Activated CD4-positive, alpha-beta T cell treated with anti-CD3 and anti-CD28 coated beads, Interleukin-2, amount 10 ng/mL, durations not matched to agents 24 days and 14 days (primary cell): ENCODE measurements around the gene MBOAT1. TPM values are rescaled to one million over a fixed set of nuclear protein-coding genes. Genes with fewer than 3 reads are reported as not detected.

Experiments
- DNase-seq: peaks from one replicate; pipeline ENCODE4 v3.0.0; 2022
- H3K27ac Mint-ChIP-seq: one replicate; pipeline ENCODE4 v1.8.0; 2022; ENCODE audit warnings: mild to moderate bottlenecking, mixed read lengths
- H3K27me3 Mint-ChIP-seq: one replicate; pipeline ENCODE4 v1.8.0; 2022; ENCODE audit warnings: mixed read lengths
- H3K36me3 Mint-ChIP-seq: one replicate; pipeline ENCODE4 v1.8.0; 2022; ENCODE audit warnings: low read depth, mild to moderate bottlenecking, mixed read lengths
- H3K4me1 Mint-ChIP-seq: one replicate; pipeline ENCODE4 v1.8.0; 2021; ENCODE audit warnings: mixed read lengths
- H3K4me3 Mint-ChIP-seq: one replicate; pipeline ENCODE4 v1.8.0; 2022; ENCODE audit warnings: mild to moderate bottlenecking, moderate library complexity, mixed read lengths
- H3K9me3 Mint-ChIP-seq: one replicate; pipeline ENCODE4 v1.8.0; 2021; ENCODE audit warnings: mixed read lengths
- intact Hi-C: fragments of 100-400 bp; cut with micrococcal nuclease; formaldehyde crosslinking; loops from one replicate; pipeline ENCODE4 v1.15.1; 2023
- total RNA-seq: library from RNA; stranded (reverse); gene quantifications from 2 replicates; pipeline ENCODE4 v1.2.3, GENCODE V29; 2022

The MBOAT1 gene
- total RNA-seq, 1 donor from 2014 or later = 11.8 TPM

- H3K9me3 Mint-ChIP-seq = no peaks in the 10 kb centered on the region
- H3K4me3 Mint-ChIP-seq = no peak overlapping the region
- no peak for DNase-seq
- no peak overlapping the region for H3K27ac Mint-ChIP-seq
- H3K27me3 Mint-ChIP-seq = no peaks in the 10 kb centered on the region
- H3K36me3 Mint-ChIP-seq = peaks cover 15% of the 10 kb centered on the region
- intact Hi-C loops = no loop called here
- H3K4me1 Mint-ChIP-seq = no peaks in the 10 kb centered on the region
Measured at GRCh38 chr6:20116792-20117191, 95.5 kb downstream of the MBOAT1 start.

- no peaks in the 10 kb centered on the region for H3K4me1 Mint-ChIP-seq
- intact Hi-C loops = no loop called here
- no peaks in the 10 kb centered on the region for H3K27me3 Mint-ChIP-seq
- H3K9me3 Mint-ChIP-seq = no peaks in the 10 kb centered on the region
- no peak overlapping the region for H3K4me3 Mint-ChIP-seq
- H3K36me3 Mint-ChIP-seq = peaks cover 18% of the 10 kb centered on the region
- no peak overlapping the region for H3K27ac Mint-ChIP-seq
- no peak for DNase-seq
Measured at GRCh38 chr6:20115246-20115980, 96.9 kb downstream of the MBOAT1 start.

GRCh38 chr6:20113649-20114224 lies 98.5 kb downstream of the MBOAT1 start:
- Mint-ChIP-seq H3K4me3 (no peak overlapping the region), H3K9me3 (no peaks in the 10 kb centered on the region), H3K27me3 (no peaks in the 10 kb centered on the region), H3K27ac (no peak overlapping the region), H3K36me3 (peaks cover 20% of the 10 kb centered on the region), H3K4me1 (no peaks in the 10 kb centered on the region)
- intact Hi-C loops = no loop called here
- no peak for DNase-seq

GRCh38 chr6:20112841-20113240 lies 99.4 kb downstream of the MBOAT1 start:
- no peak for DNase-seq
- Mint-ChIP-seq H3K27me3 (no peaks in the 10 kb centered on the region), H3K27ac (no peak overlapping the region), H3K4me1 (no peaks in the 10 kb centered on the region), H3K4me3 (no peak overlapping the region), H3K9me3 (no peaks in the 10 kb centered on the region), H3K36me3 (peaks cover 20% of the 10 kb centered on the region)
- intact Hi-C loops = no loop called here

GRCh38 chr6:20112241-20112640 lies 100.0 kb downstream of the MBOAT1 start:
- no peaks in the 10 kb centered on the region for H3K27me3 Mint-ChIP-seq
- DNase-seq = no peak
- H3K9me3 Mint-ChIP-seq = no peaks in the 10 kb centered on the region
- H3K27ac Mint-ChIP-seq = no peak overlapping the region
- H3K4me1 Mint-ChIP-seq = no peaks in the 10 kb centered on the region
- no peak overlapping the region for H3K4me3 Mint-ChIP-seq
- peaks cover 19% of the 10 kb centered on the region for H3K36me3 Mint-ChIP-seq
- intact Hi-C loops = no loop called here

- no peaks in the 10 kb centered on the region for H3K4me1 Mint-ChIP-seq
- H3K36me3 Mint-ChIP-seq = peaks cover 22% of the 10 kb centered on the region
- no peaks in the 10 kb centered on the region for H3K27me3 Mint-ChIP-seq
- H3K27ac Mint-ChIP-seq = no peak overlapping the region
- no peaks in the 10 kb centered on the region for H3K9me3 Mint-ChIP-seq
- no peak for DNase-seq
- no peak overlapping the region for H3K4me3 Mint-ChIP-seq
- intact Hi-C loops = no loop called here
Measured at GRCh38 chr6:20110478-20110877, 101.8 kb downstream of the MBOAT1 start.

- intact Hi-C loops = no loop called here
- Mint-ChIP-seq H3K36me3 (peaks cover 19% of the 10 kb centered on the region), H3K4me3 (no peak overlapping the region), H3K27me3 (no peaks in the 10 kb centered on the region), H3K4me1 (no peaks in the 10 kb centered on the region), H3K9me3 (no peaks in the 10 kb centered on the region), H3K27ac (no peak overlapping the region)
- no peak for DNase-seq
Measured at GRCh38 chr6:20109526-20109925, 102.7 kb downstream of the MBOAT1 start.

GRCh38 chr6:20105838-20106237 lies 106.4 kb downstream of the MBOAT1 start:
- Mint-ChIP-seq H3K4me3 (no peak overlapping the region), H3K36me3 (peaks cover 10% of the 10 kb centered on the region), H3K27me3 (no peaks in the 10 kb centered on the region), H3K4me1 (no peaks in the 10 kb centered on the region), H3K27ac (no peak overlapping the region), H3K9me3 (no peaks in the 10 kb centered on the region)
- intact Hi-C loops = no loop called here
- no peak for DNase-seq

- peaks cover 12% of the 10 kb centered on the region for H3K36me3 Mint-ChIP-seq
- DNase-seq = no peak
- H3K27me3 Mint-ChIP-seq = no peaks in the 10 kb centered on the region
- H3K27ac Mint-ChIP-seq = no peak overlapping the region
- H3K9me3 Mint-ChIP-seq = no peaks in the 10 kb centered on the region
- intact Hi-C loops = no loop called here
- H3K4me3 Mint-ChIP-seq = no peak overlapping the region
- no peaks in the 10 kb centered on the region for H3K4me1 Mint-ChIP-seq
Measured at GRCh38 chr6:20104696-20105095, 107.6 kb downstream of the MBOAT1 start.

- intact Hi-C loops = no loop called here
- no peaks in the 10 kb centered on the region for H3K4me1 Mint-ChIP-seq
- H3K27ac Mint-ChIP-seq = no peak overlapping the region
Measured at GRCh38 chr6:20102397-20103073, 109.7 kb downstream of the MBOAT1 start.

GRCh38 chr6:20099156-20099555 lies 113.1 kb downstream of the MBOAT1 start:
- no peak overlapping the region for H3K4me3 Mint-ChIP-seq
- intact Hi-C loops = no loop called here
- DNase-seq = no peak
- H3K9me3 Mint-ChIP-seq = no peaks in the 10 kb centered on the region
- no peaks in the 10 kb centered on the region for H3K4me1 Mint-ChIP-seq
- H3K27me3 Mint-ChIP-seq = no peaks in the 10 kb centered on the region
- peaks cover 5% of the 10 kb centered on the region for H3K36me3 Mint-ChIP-seq
- no peak overlapping the region for H3K27ac Mint-ChIP-seq

More at GRCh38 chr6:20102397-20103073, 109.7 kb downstream of the MBOAT1 start:
- Mint-ChIP-seq H3K9me3 (no peaks in the 10 kb centered on the region), H3K27me3 (no peaks in the 10 kb centered on the region), H3K4me3 (no peak overlapping the region), H3K36me3 (peaks cover 10% of the 10 kb centered on the region)
- DNase-seq = no peak

- Mint-ChIP-seq H3K36me3 (peaks cover 5% of the 10 kb centered on the region), H3K27ac (no peak overlapping the region), H3K4me3 (no peak overlapping the region), H3K4me1 (no peaks in the 10 kb centered on the region), H3K27me3 (no peaks in the 10 kb centered on the region), H3K9me3 (no peaks in the 10 kb centered on the region)
- intact Hi-C loops = no loop called here
- DNase-seq = peak; percentile 51
Measured at GRCh38 chr6:20098267-20098876, 113.9 kb downstream of the MBOAT1 start.

- intact Hi-C loops = no loop called here
- peak; percentile 38 for DNase-seq
- Mint-ChIP-seq H3K9me3 (no peaks in the 10 kb centered on the region), H3K4me3 (no peak overlapping the region), H3K27ac (no peak overlapping the region), H3K4me1 (no peaks in the 10 kb centered on the region), H3K27me3 (no peaks in the 10 kb centered on the region), H3K36me3 (peaks cover 2% of the 10 kb centered on the region)
Measured at GRCh38 chr6:20096536-20096935, 115.7 kb downstream of the MBOAT1 start.

- Mint-ChIP-seq H3K27ac (no peak overlapping the region), H3K9me3 (no peaks in the 10 kb centered on the region), H3K27me3 (no peaks in the 10 kb centered on the region), H3K36me3 (no peaks in the 10 kb centered on the region), H3K4me1 (no peaks in the 10 kb centered on the region), H3K4me3 (no peak overlapping the region)
- intact Hi-C loops = no loop called here
- DNase-seq = peak; percentile 25
Measured at GRCh38 chr6:20095436-20095835, 116.8 kb downstream of the MBOAT1 start.
